HepG2 (cell line): ENCODE results near the gene PEX3. TPM values are rescaled to one million over a fixed set of nuclear protein-coding genes. Genes with fewer than 3 reads are reported as not detected.
A peak's percentile ranks its signal among the peaks of the same experiment; 100 is the strongest.

Experiments used
- ATAD3A ChIP-seq: sonication (generic); formaldehyde crosslinking; IDR thresholded peaks from 2 replicates; pipeline ENCODE4 v1.4.0; 2020; ENCODE audit warnings: missing genetic modification reagents
- CHCHD3 ChIP-seq: sonication (generic); formaldehyde crosslinking; IDR thresholded peaks from 2 replicates; pipeline ENCODE4 v1.8.0; 2022; ENCODE audit warnings: mild to moderate bottlenecking, missing genetic modification reagents, moderate library complexity
- NKX3-1 ChIP-seq: sonication (generic); formaldehyde crosslinking; IDR thresholded peaks from 2 replicates; pipeline ENCODE4 v1.5.0; 2020; ENCODE audit warnings: missing genetic modification reagents
- PRPF4 ChIP-seq: fragments of 200-400 bp; formaldehyde crosslinking; IDR thresholded peaks from 2 replicates; pipeline ENCODE4 v1.6.1; 2016; ENCODE audit warnings: low read length, low read depth; ENCODE audit not compliant: poor library complexity, severe bottlenecking
- SAP130 ChIP-seq: IDR thresholded peaks from 2 replicates; pipeline ENCODE4 v1.6.1; 2016; ENCODE audit warnings: low read depth
- SIX1 ChIP-seq: sonication (generic); formaldehyde crosslinking; IDR thresholded peaks from 2 replicates; pipeline ENCODE4 v1.4.0; 2020; ENCODE audit warnings: missing genetic modification reagents, borderline replicate concordance
- SOX6 ChIP-seq, 2 experiments: fragments of 450-650 bp in 1 of 2; sonication (generic) in 1 of 2; formaldehyde crosslinking in 1 of 2; IDR thresholded peaks; 2 replicates each; pipeline versions ENCODE4 v1.4.0 to v1.6.1; 2017 to 2020; ENCODE audit warnings: antibody characterized with exemption in 1 of 2, mild to moderate bottlenecking in 1 of 2, missing genetic modification reagents in 1 of 2
- TFDP1 ChIP-seq: IDR thresholded peaks from 2 replicates; pipeline ENCODE4 v1.6.1; 2016; ENCODE audit warnings: missing compliant biosample characterization, missing genetic modification reagents, borderline replicate concordance
- TSC22D2 ChIP-seq: sonication (generic); formaldehyde crosslinking; IDR thresholded peaks from 2 replicates; pipeline ENCODE4 v1.5.1; 2020; ENCODE audit warnings: missing genetic modification reagents, mild to moderate bottlenecking, borderline replicate concordance
- ZBED4 ChIP-seq: sonication (generic); formaldehyde crosslinking; IDR thresholded peaks from 2 replicates; pipeline ENCODE4 v1.4.0; 2020; ENCODE audit warnings: missing genetic modification reagents, borderline replicate concordance
- ZNF703 ChIP-seq: sonication (generic); formaldehyde crosslinking; IDR thresholded peaks from 2 replicates; pipeline ENCODE4 v1.5.1; 2020; ENCODE audit warnings: missing genetic modification reagents, mild to moderate bottlenecking, moderate library complexity, borderline replicate concordance
- polyA plus RNA-seq, 8 experiments: library from polyadenylated mRNA; depleted of rRNA in 3 of 8; stranded (reverse) in 7 of 8; unstranded in 1 of 8; fragments of >200 nt; fragmentation: Illumina TruSeq in 4 of 8; extraction: Trizol in 4 of 8; gene quantifications; 2 replicates each; pipeline versions ENCODE4 v1.2.1 to v1.2.3, GENCODE V29; 2011 to 2016; ENCODE audit warnings: low read depth in 4 of 8, missing spikeins in 1 of 8, mixed read lengths in 1 of 8; ENCODE audit not compliant: insufficient read depth in 1 of 8
- total RNA-seq, 5 experiments: library from RNA; depleted of rRNA; stranded (reverse); fragments of >200 nt; fragmentation: Illumina TruSeq; extraction: Trizol; gene quantifications; 2 replicates each; pipeline ENCODE4 v1.2.3, GENCODE V29; 2016; ENCODE audit warnings: low read depth in 1 of 5
- TF ChIP-seq, protein P1 (sequence below): sonication (generic); formaldehyde crosslinking; IDR thresholded peaks from 2 replicates; pipeline ENCODE4 v1.8.1; 2023; ENCODE audit warnings: missing genetic modification reagents, mild to moderate bottlenecking, borderline replicate concordance
- TF ChIP-seq, protein P2 (sequence below), 2 experiments: fragments of 450-650 bp in 1 of 2; sonication (generic) in 1 of 2; formaldehyde crosslinking in 1 of 2; IDR thresholded peaks; 2 replicates each; pipeline versions ENCODE4 v1.6.1 to v1.8.0; 2016 to 2022; ENCODE audit warnings: antibody characterized with exemption in 1 of 2, mild to moderate bottlenecking in 1 of 2, missing genetic modification reagents in 1 of 2
- TF ChIP-seq, protein P3 (sequence below): IDR thresholded peaks from 2 replicates; pipeline ENCODE4 v1.6.1; 2016; ENCODE audit warnings: mild to moderate bottlenecking, missing biosample characterization, missing genetic modification reagents

Gene PEX3
- total and polyA plus RNA-seq, 2 of the 13 experiments (the other 11 are each of a cell fraction or from before 2014, with no cell fraction given) = 30.9 to 40.8 TPM

- TF ChIP-seq ZNF703 (CRISPR knock-in tag) (no peak), ATAD3A (no peak), ZBED4 (CRISPR knock-in tag) (no peak), NKX3-1 (CRISPR knock-in tag) (peak; percentile 59; the same call in 1 of the 2 replicates), SIX1 (CRISPR knock-in tag) (peak; percentile 93), SAP130 (peak; percentile 72), TSC22D2 (no peak), SOX6 (IDR thresholded peaks at IDR 0.05) (no peak), SOX6 (CRISPR knock-in tag; IDR thresholded peaks at IDR 0.05) (peak; percentile 35; the same call in 1 of the 2 replicates), CHCHD3 (CRISPR knock-in tag) (no peak), TFDP1 (CRISPR knock-in tag) (no peak), PRPF4 (no peak)
- TF ChIP-seq, protein P1, sequence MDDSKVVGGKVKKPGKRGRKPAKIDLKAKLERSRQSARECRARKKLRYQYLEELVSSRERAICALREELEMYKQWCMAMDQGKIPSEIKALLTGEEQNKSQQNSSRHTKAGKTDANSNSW (CRISPR knock-in tag) = no peak
- TF ChIP-seq, protein P2, sequence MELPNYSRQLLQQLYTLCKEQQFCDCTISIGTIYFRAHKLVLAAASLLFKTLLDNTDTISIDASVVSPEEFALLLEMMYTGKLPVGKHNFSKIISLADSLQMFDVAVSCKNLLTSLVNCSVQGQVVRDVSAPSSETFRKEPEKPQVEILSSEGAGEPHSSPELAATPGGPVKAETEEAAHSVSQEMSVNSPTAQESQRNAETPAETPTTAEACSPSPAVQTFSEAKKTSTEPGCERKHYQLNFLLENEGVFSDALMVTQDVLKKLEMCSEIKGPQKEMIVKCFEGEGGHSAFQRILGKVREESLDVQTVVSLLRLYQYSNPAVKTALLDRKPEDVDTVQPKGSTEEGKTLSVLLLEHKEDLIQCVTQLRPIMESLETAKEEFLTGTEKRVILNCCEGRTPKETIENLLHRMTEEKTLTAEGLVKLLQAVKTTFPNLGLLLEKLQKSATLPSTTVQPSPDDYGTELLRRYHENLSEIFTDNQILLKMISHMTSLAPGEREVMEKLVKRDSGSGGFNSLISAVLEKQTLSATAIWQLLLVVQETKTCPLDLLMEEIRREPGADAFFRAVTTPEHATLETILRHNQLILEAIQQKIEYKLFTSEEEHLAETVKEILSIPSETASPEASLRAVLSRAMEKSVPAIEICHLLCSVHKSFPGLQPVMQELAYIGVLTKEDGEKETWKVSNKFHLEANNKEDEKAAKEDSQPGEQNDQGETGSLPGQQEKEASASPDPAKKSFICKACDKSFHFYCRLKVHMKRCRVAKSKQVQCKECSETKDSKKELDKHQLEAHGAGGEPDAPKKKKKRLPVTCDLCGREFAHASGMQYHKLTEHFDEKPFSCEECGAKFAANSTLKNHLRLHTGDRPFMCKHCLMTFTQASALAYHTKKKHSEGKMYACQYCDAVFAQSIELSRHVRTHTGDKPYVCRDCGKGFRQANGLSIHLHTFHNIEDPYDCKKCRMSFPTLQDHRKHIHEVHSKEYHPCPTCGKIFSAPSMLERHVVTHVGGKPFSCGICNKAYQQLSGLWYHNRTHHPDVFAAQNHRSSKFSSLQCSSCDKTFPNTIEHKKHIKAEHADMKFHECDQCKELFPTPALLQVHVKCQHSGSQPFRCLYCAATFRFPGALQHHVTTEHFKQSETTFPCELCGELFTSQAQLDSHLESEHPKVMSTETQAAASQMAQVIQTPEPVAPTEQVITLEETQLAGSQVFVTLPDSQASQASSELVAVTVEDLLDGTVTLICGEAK (IDR thresholded peaks at IDR 0.05) = no peak
- TF ChIP-seq, protein P2 (CRISPR knock-in tag; IDR thresholded peaks at IDR 0.05) = no peak
- TF ChIP-seq, protein P3, sequence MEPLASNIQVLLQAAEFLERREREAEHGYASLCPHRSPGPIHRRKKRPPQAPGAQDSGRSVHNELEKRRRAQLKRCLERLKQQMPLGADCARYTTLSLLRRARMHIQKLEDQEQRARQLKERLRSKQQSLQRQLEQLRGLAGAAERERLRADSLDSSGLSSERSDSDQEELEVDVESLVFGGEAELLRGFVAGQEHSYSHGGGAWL (CRISPR knock-in tag) = no peak
Measured at GRCh38 chr6:143432588-143432987, 18.0 kb upstream of the PEX3 start (continued).
